Lower lobe of right lung (tissue), 2 donors: ENCODE data around the gene SIL1. TPM values are rescaled to one million over a fixed set of nuclear protein-coding genes. Genes with fewer than 3 reads are reported as not detected.
A peak's percentile ranks its signal among the peaks of the same experiment; 100 is the strongest.
"Not testable (repeated sequence)": the region's sequence is repeated elsewhere in the genome, so short reads cannot be mapped to it uniquely, and the experiment has no call there.

Experiments
- ATAC-seq, 2 donors: fragments of 200-7000 bp; cut with Tn5 transposase; one replicate each; pipeline ENCODE4 v1.9.1; 2020 to 2022; ENCODE audit warnings: mild to moderate bottlenecking in 2 of 2, moderate library complexity in 2 of 2
- DNase-seq: peaks from one replicate; pipeline ENCODE4 v3.0.0-alpha.2; 2020
- H3K27ac ChIP-seq: fragments of 200-600 bp; one replicate; pipeline ENCODE4 v1.8.0; 2022
- H3K27me3 ChIP-seq: fragments of 200-600 bp; one replicate; pipeline ENCODE4 v1.8.0; 2022; ENCODE audit warnings: low read depth
- H3K36me3 ChIP-seq: fragments of 200-600 bp; one replicate; pipeline ENCODE4 v1.8.0; 2022; ENCODE audit warnings: mild to moderate bottlenecking
- H3K4me1 ChIP-seq: fragments of 200-600 bp; one replicate; pipeline ENCODE4 v1.8.0; 2022
- H3K4me3 ChIP-seq: fragments of 200-600 bp; one replicate; pipeline ENCODE4 v1.8.0; 2022; ENCODE audit warnings: mild to moderate bottlenecking
- H3K9me3 ChIP-seq: fragments of 200-600 bp; one replicate; pipeline ENCODE4 v1.8.0; 2022
- CTCF ChIP-seq: fragments of 200-600 bp; IDR thresholded peaks from one replicate; pipeline ENCODE4 v1.8.0; 2022; ENCODE audit warnings: antibody characterized with exemption, mild to moderate bottlenecking
- intact Hi-C: fragments of 100-400 bp; cut with DNase I; formaldehyde crosslinking; loops from one replicate; pipeline ENCODE4 v1.11.0; 2022
- total RNA-seq: library from RNA; stranded (reverse); fragmentation: NEBNext Ultra II Directional; extraction: Animal tissue kit (Norgen Biotek cat#: 25700); gene quantifications from one replicate; pipeline ENCODE4 v1.2.1, GENCODE V29; 2021
- donor health status: DM: no; HTN: yes; CAD: no; lungs with severe emphysema.

Gene SIL1
- total RNA-seq, 1 donor from 2014 or later, result 40.6 TPM

- intact Hi-C loops, result no loop called here
- ATAC-seq (no peak), DNase-seq (no peak)
- H3K27me3 ChIP-seq, result no peaks in the 10 kb centered on the region
- no peaks in the 10 kb centered on the region for H3K9me3 ChIP-seq
- H3K27ac ChIP-seq, result no peak overlapping the region
- no peak overlapping the region for H3K4me3 ChIP-seq
- no peaks in the 10 kb centered on the region for H3K36me3 ChIP-seq
- H3K4me1 ChIP-seq, result peaks cover 38% of the 10 kb centered on the region
- TF ChIP-seq CTCF, result no peak
Measured at GRCh38 chr5:139062910-139063663, 135.1 kb downstream of the SIL1 start.

DNA sequence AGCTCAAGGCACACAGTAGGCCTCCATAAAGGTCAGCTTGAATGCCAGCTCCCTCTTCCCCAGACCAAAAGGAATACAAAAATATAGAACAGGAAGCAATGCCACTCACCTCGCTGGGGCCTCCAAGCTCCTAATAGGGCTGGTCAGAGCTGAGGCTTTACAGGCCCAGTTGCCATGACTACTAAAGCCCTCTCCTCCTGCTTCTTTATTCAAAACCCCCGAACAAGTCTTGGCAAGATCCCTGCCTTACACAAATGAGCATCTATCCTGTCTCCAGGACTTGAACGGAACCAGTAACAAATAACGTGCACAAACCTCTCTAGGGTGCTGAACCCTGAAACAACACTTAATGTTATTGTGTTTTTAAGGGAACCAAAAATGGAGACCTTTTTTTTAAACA lies 136.3 kb downstream of the SIL1 start:
- TF ChIP-seq CTCF, result no peak
- H3K27me3 ChIP-seq, result no peaks in the 10 kb centered on the region
- no peak overlapping the region for H3K4me3 ChIP-seq
- intact Hi-C loops, result no loop called here
- peak overlapping the region; percentile 1 for H3K27ac ChIP-seq
- ATAC-seq (no peak), DNase-seq (no peak)
- no peaks in the 10 kb centered on the region for H3K9me3 ChIP-seq
- peaks cover 38% of the 10 kb centered on the region for H3K4me1 ChIP-seq
- H3K36me3 ChIP-seq, result no peaks in the 10 kb centered on the region

GRCh38 chr5:139061274-139061673 lies 136.9 kb downstream of the SIL1 start:
- Histone ChIP-seq H3K9me3 (no peaks in the 10 kb centered on the region), H3K36me3 (no peaks in the 10 kb centered on the region), H3K27me3 (no peaks in the 10 kb centered on the region), H3K4me3 (no peak overlapping the region), H3K27ac (peak overlapping the region; percentile 1), H3K4me1 (peaks cover 38% of the 10 kb centered on the region)
- DNase-seq, result peak; percentile 62
- ATAC-seq, result peak; percentile 31 to 47
- intact Hi-C loops, result no loop called here
- no peak for TF ChIP-seq CTCF

GRCh38 chr5:139058121-139058520 lies 140.0 kb downstream of the SIL1 start:
- intact Hi-C loops, result no loop called here
- no peak for TF ChIP-seq CTCF

DNA sequence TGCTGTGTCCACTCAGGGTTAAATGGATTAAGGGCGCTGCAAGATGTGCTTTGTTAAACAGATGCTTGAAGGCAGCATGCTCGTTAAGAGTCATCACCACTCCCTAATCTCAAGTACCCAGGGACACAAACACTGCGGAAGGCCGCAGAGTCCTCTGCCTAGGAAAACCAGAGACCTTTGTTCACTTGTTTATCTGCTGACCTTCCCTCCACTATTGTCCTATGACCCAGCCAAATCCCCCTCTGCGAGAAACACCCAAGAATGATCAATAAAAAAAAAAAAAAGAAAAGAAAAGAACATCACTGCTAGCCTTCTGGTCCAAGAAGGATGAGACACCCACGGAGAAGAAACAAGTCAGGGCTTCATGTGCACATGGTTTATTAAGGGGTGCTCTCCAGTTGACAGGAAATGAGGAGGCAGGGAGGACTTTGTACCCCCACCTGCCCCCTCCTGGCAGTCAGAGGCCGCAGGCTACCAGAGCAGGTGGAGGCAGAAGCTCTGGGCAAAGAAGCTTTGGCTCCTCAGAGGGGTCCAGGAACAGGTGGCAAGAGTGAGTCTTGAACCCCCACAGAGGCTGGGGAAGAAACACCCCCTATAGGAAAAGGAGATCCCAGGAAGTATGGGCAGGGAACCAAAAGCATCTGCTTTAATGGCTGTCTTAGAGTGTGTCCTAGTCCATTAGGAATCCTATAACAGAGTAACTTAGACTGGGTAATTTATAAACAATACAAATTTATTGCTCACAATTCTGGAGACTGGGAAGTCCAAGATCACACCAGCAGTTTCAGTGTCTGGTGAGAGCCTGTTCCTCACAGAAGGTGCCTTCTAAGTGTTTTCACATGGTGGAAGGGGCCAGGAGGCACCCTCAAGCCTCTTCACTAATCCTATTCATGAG lies 140.9 kb downstream of the SIL1 start:
- H3K27me3 ChIP-seq, H3K9me3 ChIP-seq, H3K36me3 ChIP-seq, H3K4me3 ChIP-seq, DNase-seq, H3K27ac ChIP-seq, intact Hi-C loops: not testable (repeated sequence)
- ATAC-seq, result peak; percentile 9 to 11
- peaks cover 14% of the 10 kb centered on the region for H3K4me1 ChIP-seq

More at GRCh38 chr5:139058121-139058520, 140.0 kb downstream of the SIL1 start:
- DNase-seq, result no peak
- H3K4me1 ChIP-seq, result peaks cover 22% of the 10 kb centered on the region
- ATAC-seq, result no peak
- no peaks in the 10 kb centered on the region for H3K27me3 ChIP-seq
- no peak overlapping the region for H3K4me3 ChIP-seq
- H3K9me3 ChIP-seq, result no peaks in the 10 kb centered on the region
- no peaks in the 10 kb centered on the region for H3K36me3 ChIP-seq
- no peak overlapping the region for H3K27ac ChIP-seq

GRCh38 chr5:139052975-139053374 lies 145.2 kb downstream of the SIL1 start:
- ATAC-seq, result no peak
- intact Hi-C loops, result no loop called here
- H3K4me1 ChIP-seq, result no peaks in the 10 kb centered on the region
- no peak for TF ChIP-seq CTCF
- no peak overlapping the region for H3K4me3 ChIP-seq
- H3K9me3 ChIP-seq, result no peaks in the 10 kb centered on the region
- no peak for DNase-seq
- no peaks in the 10 kb centered on the region for H3K36me3 ChIP-seq
- H3K27me3 ChIP-seq, result no peaks in the 10 kb centered on the region
- no peak overlapping the region for H3K27ac ChIP-seq
